SIG-M5 (cell line): ENCODE results near the gene PRKCE.
"Not testable (repeated sequence)": the region's sequence is repeated elsewhere in the genome, so short reads cannot be mapped to it uniquely, and the experiment has no call there.

Experiments used
- DNase-seq: peaks from one replicate; lab custom pipeline; 2025; lab: John Stamatoyannopoulos, UW

Gene PRKCE

GRCh38 chr2:45889620-45890370, 238.3 kb downstream of the PRKCE start:
- DNase-seq, result peak; percentile 58

GRCh38 chr2:45890371-45890646, 238.8 kb downstream of the PRKCE start:
- not testable (repeated sequence) for DNase-seq

GRCh38 chr2:45890819-45891218, 239.3 kb downstream of the PRKCE start:
- no peak for DNase-seq

- no peak for DNase-seq
Observed at GRCh38 chr2:45891719-45892424, 240.4 kb downstream of the PRKCE start.

GRCh38 chr2:45892425-45892745, 240.9 kb downstream of the PRKCE start:
- no peak for DNase-seq

- DNase-seq, result no peak
Observed at GRCh38 chr2:45892757-45893156, 241.3 kb downstream of the PRKCE start.

- DNase-seq, result no peak
Observed at GRCh38 chr2:45894211-45894610, 242.7 kb downstream of the PRKCE start.

- DNase-seq, result no peak
Observed at GRCh38 chr2:45895241-45895861, 243.9 kb downstream of the PRKCE start.

GRCh38 chr2:45896311-45896710, 244.8 kb downstream of the PRKCE start:
- DNase-seq, result no peak

- DNase-seq, result no peak
Observed at GRCh38 chr2:45897842-45898241, 246.4 kb downstream of the PRKCE start.

GRCh38 chr2:45898819-45899218, 247.3 kb downstream of the PRKCE start:
- DNase-seq, result no peak

- no peak for DNase-seq
Observed at GRCh38 chr2:45899926-45900325, 248.5 kb downstream of the PRKCE start.

GRCh38 chr2:45901468-45902032, 250.1 kb downstream of the PRKCE start:
- DNase-seq, result no peak

- DNase-seq, result no peak
Observed at GRCh38 chr2:45902380-45902779, 250.9 kb downstream of the PRKCE start.

- no peak for DNase-seq
Observed at GRCh38 chr2:45902781-45903375, 251.4 kb downstream of the PRKCE start.

- DNase-seq, result no peak
Observed at GRCh38 chr2:45904267-45904945, 252.9 kb downstream of the PRKCE start.

- DNase-seq, result no peak
Observed at GRCh38 chr2:45904946-45905631, 253.6 kb downstream of the PRKCE start.

GRCh38 chr2:45905632-45905958, 254.1 kb downstream of the PRKCE start:
- no peak for DNase-seq

- DNase-seq, result no peak
Observed at GRCh38 chr2:45907592-45907991, 256.1 kb downstream of the PRKCE start.

GRCh38 chr2:45908316-45909170, 257.1 kb downstream of the PRKCE start:
- DNase-seq, result no peak

- DNase-seq, result no peak
Observed at GRCh38 chr2:45909171-45909565, 257.7 kb downstream of the PRKCE start.
